Bronchial epithelial cell (primary cell): Measurements from ENCODE around the gene SERPINE1. TPM values are rescaled to one million over a fixed set of nuclear protein-coding genes. Genes with fewer than 3 reads are reported as not detected.

ENCODE experiments used
- DNase-seq: peaks from one replicate; pipeline ENCODE4 v3.0.0-alpha.2; 2010; ENCODE audit warnings: low read depth
- FAIRE-seq: peaks from 2 replicates; lab custom pipeline; 2011; peaks lifted over from hg19 to GRCh38; lab: Jason Lieb, UNC
- H3K27me3 ChIP-seq: 2 replicates; pipeline ENCODE4 v1.5.1; 2011; ENCODE audit warnings: low read length; ENCODE audit not compliant: control insufficient read depth, insufficient read depth
- H3K36me3 ChIP-seq: 2 replicates; pipeline ENCODE4 v1.5.1; 2011; ENCODE audit warnings: low read length; ENCODE audit not compliant: control insufficient read depth, insufficient read depth
- H3K4me3 ChIP-seq: 2 replicates; pipeline ENCODE4 v1.5.1; 2011; ENCODE audit warnings: mild to moderate bottlenecking, low read depth, low read length, control low read depth
- total RNA-seq: library from RNA; depleted of rRNA; stranded (reverse); fragments of >200 nt; gene quantifications from 2 replicates; pipeline ENCODE4 v1.2.1, GENCODE V29; 2014
- TF ChIP-seq, protein P1 (sequence below): IDR thresholded peaks from 2 replicates; pipeline ENCODE4 v1.5.1; 2011; ENCODE audit warnings: mild to moderate bottlenecking, moderate library complexity, low read length, control low read depth, inconsistent platforms; ENCODE audit not compliant: insufficient read depth, severe bottlenecking

Gene SERPINE1
- total RNA-seq, 1 donor from 2014 or later, result 54.2 TPM

GRCh38 chr7:101172854-101173751 lies 46.2 kb downstream of the SERPINE1 start:
- TF ChIP-seq, protein P1, sequence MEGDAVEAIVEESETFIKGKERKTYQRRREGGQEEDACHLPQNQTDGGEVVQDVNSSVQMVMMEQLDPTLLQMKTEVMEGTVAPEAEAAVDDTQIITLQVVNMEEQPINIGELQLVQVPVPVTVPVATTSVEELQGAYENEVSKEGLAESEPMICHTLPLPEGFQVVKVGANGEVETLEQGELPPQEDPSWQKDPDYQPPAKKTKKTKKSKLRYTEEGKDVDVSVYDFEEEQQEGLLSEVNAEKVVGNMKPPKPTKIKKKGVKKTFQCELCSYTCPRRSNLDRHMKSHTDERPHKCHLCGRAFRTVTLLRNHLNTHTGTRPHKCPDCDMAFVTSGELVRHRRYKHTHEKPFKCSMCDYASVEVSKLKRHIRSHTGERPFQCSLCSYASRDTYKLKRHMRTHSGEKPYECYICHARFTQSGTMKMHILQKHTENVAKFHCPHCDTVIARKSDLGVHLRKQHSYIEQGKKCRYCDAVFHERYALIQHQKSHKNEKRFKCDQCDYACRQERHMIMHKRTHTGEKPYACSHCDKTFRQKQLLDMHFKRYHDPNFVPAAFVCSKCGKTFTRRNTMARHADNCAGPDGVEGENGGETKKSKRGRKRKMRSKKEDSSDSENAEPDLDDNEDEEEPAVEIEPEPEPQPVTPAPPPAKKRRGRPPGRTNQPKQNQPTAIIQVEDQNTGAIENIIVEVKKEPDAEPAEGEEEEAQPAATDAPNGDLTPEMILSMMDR, result no peak
- H3K27me3 ChIP-seq, result peaks cover 56% of the 10 kb centered on the region
- FAIRE-seq (no peak), DNase-seq (peak; percentile 68)
- peak overlapping the region; percentile 20 for H3K4me3 ChIP-seq
- H3K36me3 ChIP-seq, result no peaks in the 10 kb centered on the region

GRCh38 chr7:101173752-101174244 lies 46.9 kb downstream of the SERPINE1 start:
- H3K36me3 ChIP-seq, result no peaks in the 10 kb centered on the region
- DNase-seq, result peak; percentile 63
- no peak for FAIRE-seq
- H3K4me3 ChIP-seq, result peak overlapping the region; percentile 20
- TF ChIP-seq, protein P1, result no peak
- H3K27me3 ChIP-seq, result peaks cover 58% of the 10 kb centered on the region

GRCh38 chr7:101174322-101174854 lies 47.5 kb downstream of the SERPINE1 start:
- FAIRE-seq (no peak), DNase-seq (no peak)
- no peaks in the 10 kb centered on the region for H3K36me3 ChIP-seq
- H3K4me3 ChIP-seq, result no peak overlapping the region
- peaks cover 61% of the 10 kb centered on the region for H3K27me3 ChIP-seq
- TF ChIP-seq, protein P1, result no peak

- FAIRE-seq, result no peak
- peaks cover 63% of the 10 kb centered on the region for H3K27me3 ChIP-seq
- H3K4me3 ChIP-seq, result no peak overlapping the region
- TF ChIP-seq, protein P1, result no peak
- no peaks in the 10 kb centered on the region for H3K36me3 ChIP-seq
- no peak for DNase-seq
These were observed 48.8 kb downstream of the SERPINE1 start for GRCh38 chr7:101175664-101176063.

DNA sequence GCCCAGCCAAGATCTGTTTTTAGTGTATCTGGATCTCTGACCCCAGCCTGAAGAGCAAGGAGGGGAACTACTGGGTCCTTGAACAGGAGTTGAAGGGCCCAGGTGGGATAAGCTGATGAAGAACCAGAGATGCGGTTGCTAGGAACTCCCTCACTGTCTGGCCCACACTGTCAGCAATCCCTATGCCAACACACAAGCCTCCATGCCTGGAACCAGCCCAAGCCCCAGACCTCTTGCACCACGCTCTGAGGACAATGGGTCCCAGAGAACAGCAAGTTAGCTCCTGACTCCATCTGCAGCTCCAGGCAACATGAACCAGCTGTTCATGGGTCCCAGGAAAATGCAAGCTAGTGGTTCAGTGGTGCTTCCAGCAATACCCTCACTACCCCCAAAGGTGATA lies 50.7 kb downstream of the SERPINE1 start:
- DNase-seq (no peak), FAIRE-seq (no peak)
- H3K36me3 ChIP-seq, result no peaks in the 10 kb centered on the region
- TF ChIP-seq, protein P1, result no peak
- peaks cover 47% of the 10 kb centered on the region for H3K27me3 ChIP-seq
- no peak overlapping the region for H3K4me3 ChIP-seq
